Esophagus squamous epithelium (tissue), 4 donors: ENCODE data around the gene PLEKHS1.

ENCODE experiments used
- CTCF ChIP-seq, 6 experiments: fragments of 450-650 bp in 4 of 6; fragments of 200-600 bp in 2 of 6; sonication (generic) in 2 of 6; IDR thresholded peaks; one replicate each; pipeline ENCODE4 v1.5.1; 2016 to 2019; ENCODE audit warnings: antibody characterized with exemption in 6 of 6, mild to moderate bottlenecking in 4 of 6, moderate library complexity in 4 of 6
- POLR2A ChIP-seq, 4 donors: fragments of 450-650 bp; IDR thresholded peaks; one replicate each; pipeline ENCODE4 v1.6.1; 2017; ENCODE audit warnings: antibody characterized with exemption in 4 of 4, mild to moderate bottlenecking in 4 of 4, moderate library complexity in 3 of 4

- TF ChIP-seq CTCF (IDR thresholded peaks at IDR 0.05) (no peak), POLR2A (IDR thresholded peaks at IDR 0.05) (no peak)
Observed at GRCh38 chr10:113776553-113776952, 25.1 kb downstream of the PLEKHS1 start.
